SKM-1 (cell line): ENCODE measurements around the gene TIMP1.

Source experiments
- DNase-seq: peaks from one replicate; lab custom pipeline; 2025; ENCODE audit not compliant: unreplicated experiment; lab: John Stamatoyannopoulos, UW

The TIMP1 gene

GRCh38 chrX:47633689-47634590 is 51.7 kb downstream of the TIMP1 start:
- no peak for DNase-seq

GRCh38 chrX:47634871-47635575 is 52.8 kb downstream of the TIMP1 start:
- no peak for DNase-seq
